ENCODE data around the gene SLC30A1.

DNA sequence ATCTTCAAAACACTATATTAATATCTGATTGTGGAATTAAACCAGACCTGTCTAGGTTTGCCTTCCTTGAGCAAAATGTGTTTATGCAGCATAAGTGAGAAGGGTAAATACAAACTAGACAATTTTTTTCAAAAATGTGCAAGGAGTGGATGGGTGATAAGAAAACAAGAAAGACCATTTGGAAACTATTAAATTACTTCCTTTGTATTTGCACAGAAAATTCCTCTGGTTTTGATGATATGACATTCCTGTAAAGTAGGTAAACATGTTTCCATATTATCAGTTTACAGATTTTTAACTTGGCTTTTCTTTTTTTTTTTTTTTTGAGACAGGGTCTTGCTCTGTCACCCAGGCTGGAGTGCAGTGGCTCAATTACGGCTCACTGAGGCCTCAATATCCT is 24.8 kb upstream of the SLC30A1 start:
- TF ChIP-seq, protein P1, sequence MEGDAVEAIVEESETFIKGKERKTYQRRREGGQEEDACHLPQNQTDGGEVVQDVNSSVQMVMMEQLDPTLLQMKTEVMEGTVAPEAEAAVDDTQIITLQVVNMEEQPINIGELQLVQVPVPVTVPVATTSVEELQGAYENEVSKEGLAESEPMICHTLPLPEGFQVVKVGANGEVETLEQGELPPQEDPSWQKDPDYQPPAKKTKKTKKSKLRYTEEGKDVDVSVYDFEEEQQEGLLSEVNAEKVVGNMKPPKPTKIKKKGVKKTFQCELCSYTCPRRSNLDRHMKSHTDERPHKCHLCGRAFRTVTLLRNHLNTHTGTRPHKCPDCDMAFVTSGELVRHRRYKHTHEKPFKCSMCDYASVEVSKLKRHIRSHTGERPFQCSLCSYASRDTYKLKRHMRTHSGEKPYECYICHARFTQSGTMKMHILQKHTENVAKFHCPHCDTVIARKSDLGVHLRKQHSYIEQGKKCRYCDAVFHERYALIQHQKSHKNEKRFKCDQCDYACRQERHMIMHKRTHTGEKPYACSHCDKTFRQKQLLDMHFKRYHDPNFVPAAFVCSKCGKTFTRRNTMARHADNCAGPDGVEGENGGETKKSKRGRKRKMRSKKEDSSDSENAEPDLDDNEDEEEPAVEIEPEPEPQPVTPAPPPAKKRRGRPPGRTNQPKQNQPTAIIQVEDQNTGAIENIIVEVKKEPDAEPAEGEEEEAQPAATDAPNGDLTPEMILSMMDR (IDR thresholded peaks at IDR 0.05; ENCODE audit: insufficient read depth, low read length, poor library complexity, severe bottlenecking): no peak
- no peak for TF ChIP-seq EZH2phosphoT487 (conservative IDR thresholded peaks at IDR 0.05; ENCODE audit: low read length)

Measured in SU-DHL-6 (cell line).